Muscle layer of duodenum (tissue), 2 donors: ENCODE data around the gene CCIN.

Experiments
- H3K27ac ChIP-seq: one replicate; pipeline ENCODE4 v1.7.0; 2013; ENCODE audit warnings: mild to moderate bottlenecking, low read length
- H3K27me3 ChIP-seq: one replicate; pipeline ENCODE4 v1.7.0; 2013; ENCODE audit warnings: low read depth, mild to moderate bottlenecking, control low read depth, low read length
- H3K36me3 ChIP-seq, 2 donors: one replicate each; pipeline ENCODE4 v1.7.0; 2013; ENCODE audit warnings: low read length in 2 of 2, control low read depth in 1 of 2, mild to moderate bottlenecking in 1 of 2; ENCODE audit not compliant: insufficient read depth in 2 of 2, control insufficient read depth in 1 of 2
- H3K4me1 ChIP-seq, 2 donors: one replicate each; pipeline ENCODE4 v1.7.0; 2013; ENCODE audit warnings: low read length in 2 of 2, mild to moderate bottlenecking in 2 of 2, control low read depth in 1 of 2, moderate library complexity in 1 of 2; ENCODE audit not compliant: insufficient read depth in 2 of 2, control insufficient read depth in 1 of 2
- H3K4me3 ChIP-seq, 2 donors: one replicate each; pipeline ENCODE4 v1.7.0; 2013; ENCODE audit warnings: low read length in 2 of 2, low read depth in 1 of 2, mild to moderate bottlenecking in 1 of 2
- H3K9me3 ChIP-seq, 2 donors: one replicate each; pipeline ENCODE4 v1.7.0; 2013; ENCODE audit warnings: low read length in 2 of 2, control low read depth in 1 of 2, mild to moderate bottlenecking in 1 of 2; ENCODE audit not compliant: control insufficient read depth in 1 of 2
- donor health status: healthy.

CCIN gene

DNA sequence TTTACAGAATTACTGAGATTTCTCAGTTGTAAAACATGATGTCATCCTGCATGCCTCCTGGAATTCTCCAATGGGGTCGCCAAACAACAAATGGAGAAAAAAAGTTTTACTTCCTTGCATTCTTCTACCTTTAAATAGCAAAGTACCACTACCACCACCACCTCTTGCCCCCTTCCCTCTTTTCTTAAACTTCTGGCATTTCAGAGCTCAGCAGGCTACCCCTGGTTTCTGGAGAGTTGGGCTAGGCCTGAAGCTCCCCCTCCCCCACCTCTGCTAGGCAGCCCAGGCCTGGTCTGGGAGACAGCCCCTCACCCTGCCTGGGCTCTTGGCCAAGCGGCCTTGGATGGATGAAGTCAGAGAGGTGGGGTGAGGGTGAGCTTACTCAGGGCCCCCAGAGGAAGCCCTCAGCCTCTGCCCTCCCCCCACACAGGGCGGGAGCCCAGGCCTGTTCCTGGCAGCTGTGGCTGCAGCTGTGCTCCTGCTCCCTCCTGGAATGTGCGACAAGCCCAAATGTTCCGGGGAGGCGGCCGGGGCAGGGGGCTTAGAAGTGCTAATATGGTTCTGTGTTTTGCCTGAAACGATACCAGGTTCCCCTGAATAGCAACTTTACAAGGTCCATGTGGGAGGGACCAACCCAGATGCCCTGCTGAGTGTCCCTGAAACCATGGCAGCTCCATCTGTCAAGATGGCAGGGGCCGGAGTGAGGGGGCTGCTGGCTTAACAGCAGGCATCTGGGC lies 6.0 kb upstream of the CCIN start:
- Histone ChIP-seq H3K27ac (peak overlapping the region; percentile 78), H3K4me1 (peaks cover 8 to 65% of the 10 kb centered on the region in 2 donors), H3K4me3 (peak overlapping the region in 1 of 2 donors; percentile 6), H3K9me3 (no peaks in the 10 kb centered on the region), H3K36me3 (no peaks in the 10 kb centered on the region), H3K27me3 (no peaks in the 10 kb centered on the region)

DNA sequence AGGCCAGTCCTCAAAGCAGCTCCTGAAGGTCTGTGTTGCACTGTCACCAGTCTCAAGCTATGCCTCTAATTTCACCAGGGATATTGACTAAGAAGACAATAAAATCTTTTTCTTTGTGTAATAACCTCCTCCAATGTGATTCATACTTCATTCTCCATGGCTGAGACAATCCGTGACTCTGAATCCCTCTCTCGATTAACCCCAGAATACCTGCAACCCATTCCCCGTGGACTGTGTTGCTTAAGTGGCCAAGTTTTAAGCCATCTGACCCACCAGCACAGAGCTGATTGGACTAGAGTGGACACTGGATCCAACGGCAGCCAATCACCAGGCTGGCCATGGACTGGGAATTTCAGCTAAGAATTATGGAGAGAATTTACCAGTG lies 5.4 kb upstream of the CCIN start:
- no peaks in the 10 kb centered on the region for H3K9me3 ChIP-seq
- H3K4me1 ChIP-seq: peaks cover 8 to 60% of the 10 kb centered on the region in 2 donors
- no peak overlapping the region for H3K4me3 ChIP-seq
- H3K27me3 ChIP-seq: no peaks in the 10 kb centered on the region
- H3K36me3 ChIP-seq: no peaks in the 10 kb centered on the region
- peak overlapping the region; percentile 78 for H3K27ac ChIP-seq

DNA sequence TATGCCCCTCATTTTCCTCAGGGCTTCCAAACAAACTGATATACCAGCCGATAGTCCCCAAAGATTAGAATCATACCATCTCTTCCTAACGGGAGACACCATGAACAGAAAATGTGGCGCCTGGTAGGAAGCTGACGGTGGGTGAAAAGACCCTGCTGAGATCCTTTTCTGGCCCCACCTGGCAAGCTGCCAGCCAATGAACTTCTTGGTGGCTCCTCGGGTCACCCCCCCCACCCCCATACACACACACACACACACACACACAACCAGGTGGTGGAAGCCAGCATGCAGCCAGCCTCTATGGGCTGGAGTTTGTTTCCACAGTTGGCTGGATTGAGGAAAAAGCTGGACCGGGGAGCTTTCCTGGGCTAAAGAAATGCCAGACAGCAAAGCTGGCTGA lies 4.8 kb upstream of the CCIN start:
- Histone ChIP-seq H3K27me3 (no peaks in the 10 kb centered on the region), H3K9me3 (no peaks in the 10 kb centered on the region), H3K36me3 (no peaks in the 10 kb centered on the region), H3K4me3 (no peak overlapping the region), H3K4me1 (peaks cover 8 to 54% of the 10 kb centered on the region in 2 donors), H3K27ac (peak overlapping the region; percentile 78)

DNA sequence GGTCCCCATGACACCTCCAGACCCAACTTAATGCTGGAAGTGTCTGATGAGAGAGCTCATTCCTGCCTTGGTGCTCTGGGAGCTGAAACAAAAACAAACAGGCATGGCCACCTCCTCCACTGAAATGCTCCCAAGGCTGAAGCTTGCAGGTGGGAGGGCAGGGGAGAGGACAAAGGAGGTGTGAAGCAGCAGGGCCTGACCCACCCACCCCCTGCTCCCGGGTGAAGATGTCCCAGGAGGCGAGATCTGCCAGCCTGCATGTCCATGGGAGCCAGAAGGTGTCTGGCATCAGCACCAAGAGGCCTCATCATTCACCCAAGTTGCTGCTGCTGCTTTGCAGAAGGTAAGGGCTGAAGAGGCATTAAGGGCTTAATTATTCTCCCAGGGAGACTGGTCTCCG lies 4.2 kb upstream of the CCIN start:
- no peaks in the 10 kb centered on the region for H3K27me3 ChIP-seq
- no peak overlapping the region for H3K4me3 ChIP-seq
- H3K9me3 ChIP-seq: no peaks in the 10 kb centered on the region
- peaks cover 8 to 48% of the 10 kb centered on the region in 2 donors for H3K4me1 ChIP-seq
- H3K36me3 ChIP-seq: no peaks in the 10 kb centered on the region
- peak overlapping the region; percentile 46 for H3K27ac ChIP-seq

DNA sequence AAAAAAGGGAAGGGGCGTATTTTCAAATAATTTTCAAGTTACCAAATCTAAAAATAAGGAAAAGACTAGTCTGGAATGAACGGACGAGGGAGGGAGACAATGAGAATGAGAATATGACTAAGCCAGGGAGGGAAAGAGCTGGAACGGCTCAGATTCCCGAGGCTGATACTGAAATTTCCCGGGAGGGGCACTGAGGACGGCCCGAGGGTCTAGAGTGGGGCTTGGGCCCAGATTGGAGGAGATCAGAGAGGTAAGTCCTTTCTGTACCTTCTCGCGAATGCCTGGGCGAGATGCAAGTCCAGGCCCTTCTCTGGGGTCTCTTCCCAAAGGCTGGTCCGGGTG lies 3.4 kb upstream of the CCIN start:
- Histone ChIP-seq H3K4me3 (peak overlapping the region; percentile 16 to 79), H3K9me3 (no peaks in the 10 kb centered on the region), H3K36me3 (no peaks in the 10 kb centered on the region), H3K27ac (peak overlapping the region; percentile 45), H3K4me1 (peaks cover 8 to 48% of the 10 kb centered on the region in 2 donors), H3K27me3 (no peaks in the 10 kb centered on the region)

DNA sequence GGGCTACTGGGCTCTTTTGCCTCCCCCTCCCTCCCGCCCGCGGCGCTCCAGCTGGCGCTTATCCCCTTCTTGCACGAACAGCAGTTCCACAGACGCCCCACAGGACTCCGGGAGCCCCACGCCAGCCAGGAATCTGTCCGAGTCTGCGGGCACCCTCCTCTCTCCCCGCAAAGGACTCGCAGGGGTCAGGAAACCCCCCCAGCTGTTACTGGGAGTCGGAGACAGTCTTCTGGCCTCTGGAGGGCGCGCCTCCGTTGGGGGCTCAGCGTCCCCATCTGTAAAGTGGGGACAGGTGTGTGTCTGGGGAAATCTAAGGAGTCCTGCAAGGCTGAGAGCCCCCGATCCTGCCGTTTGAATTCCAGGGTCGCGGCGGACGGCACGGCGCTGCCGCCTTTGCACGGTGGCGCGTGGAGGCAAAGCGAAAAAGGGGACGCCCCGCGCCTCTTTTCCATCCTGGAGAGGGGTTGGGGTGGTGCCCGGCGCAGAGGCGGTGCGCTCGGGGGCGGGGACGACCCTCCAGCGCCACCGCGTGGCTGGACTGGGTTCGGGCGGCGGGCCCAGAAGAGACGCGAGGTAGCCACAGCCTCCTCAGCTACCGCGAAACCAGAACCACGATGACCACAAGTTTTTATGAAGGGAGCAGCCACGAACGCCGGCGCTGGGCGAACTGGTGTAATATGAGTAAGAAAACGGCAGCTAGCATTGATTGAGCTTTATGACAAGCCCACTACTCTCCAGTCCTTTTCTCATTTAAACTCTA lies 2.8 kb upstream of the CCIN start:
- Histone ChIP-seq H3K27me3 (no peaks in the 10 kb centered on the region), H3K4me1 (peaks cover 4 to 42% of the 10 kb centered on the region in 2 donors), H3K36me3 (no peaks in the 10 kb centered on the region), H3K27ac (peak overlapping the region; percentile 45), H3K9me3 (no peaks in the 10 kb centered on the region), H3K4me3 (peak overlapping the region; percentile 62 to 79)

DNA sequence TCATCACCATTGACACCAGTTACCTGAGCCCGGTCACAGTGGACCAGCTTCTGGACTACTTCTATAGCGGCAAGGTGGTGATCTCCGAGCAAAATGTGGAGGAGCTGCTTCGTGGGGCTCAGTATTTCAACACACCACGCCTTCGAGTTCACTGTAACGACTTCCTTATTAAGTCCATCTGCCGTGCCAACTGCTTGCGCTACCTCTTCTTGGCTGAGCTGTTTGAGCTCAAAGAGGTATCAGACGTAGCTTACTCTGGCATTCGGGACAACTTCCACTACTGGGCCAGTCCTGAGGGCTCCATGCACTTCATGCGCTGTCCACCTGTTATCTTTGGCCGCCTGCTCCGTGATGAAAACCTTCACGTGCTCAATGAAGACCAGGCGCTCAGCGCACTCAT lies 520 bp downstream of the CCIN start:
- Histone ChIP-seq H3K27ac (no peak overlapping the region), H3K9me3 (no peaks in the 10 kb centered on the region), H3K4me1 (peaks cover 0 to 15% of the 10 kb centered on the region in 2 donors), H3K4me3 (no peak overlapping the region), H3K27me3 (no peaks in the 10 kb centered on the region), H3K36me3 (no peaks in the 10 kb centered on the region)

DNA sequence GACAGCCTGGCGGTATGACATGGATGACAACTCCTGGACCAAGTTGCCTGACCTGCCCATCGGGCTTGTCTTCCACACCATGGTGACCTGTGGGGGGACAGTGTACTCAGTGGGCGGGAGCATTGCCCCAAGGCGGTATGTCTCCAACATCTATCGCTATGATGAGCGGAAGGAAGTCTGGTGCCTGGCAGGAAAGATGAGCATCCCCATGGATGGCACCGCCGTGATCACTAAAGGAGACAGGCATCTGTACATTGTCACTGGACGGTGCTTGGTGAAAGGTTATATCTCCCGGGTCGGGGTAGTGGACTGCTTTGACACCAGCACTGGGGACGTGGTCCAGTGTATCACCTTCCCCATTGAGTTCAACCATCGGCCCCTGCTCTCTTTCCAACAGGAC lies 1.3 kb downstream of the CCIN start:
- Histone ChIP-seq H3K4me1 (peaks cover 0 to 7% of the 10 kb centered on the region in 2 donors), H3K4me3 (no peak overlapping the region), H3K9me3 (no peaks in the 10 kb centered on the region), H3K27ac (no peak overlapping the region), H3K27me3 (no peaks in the 10 kb centered on the region), H3K36me3 (no peaks in the 10 kb centered on the region)

DNA sequence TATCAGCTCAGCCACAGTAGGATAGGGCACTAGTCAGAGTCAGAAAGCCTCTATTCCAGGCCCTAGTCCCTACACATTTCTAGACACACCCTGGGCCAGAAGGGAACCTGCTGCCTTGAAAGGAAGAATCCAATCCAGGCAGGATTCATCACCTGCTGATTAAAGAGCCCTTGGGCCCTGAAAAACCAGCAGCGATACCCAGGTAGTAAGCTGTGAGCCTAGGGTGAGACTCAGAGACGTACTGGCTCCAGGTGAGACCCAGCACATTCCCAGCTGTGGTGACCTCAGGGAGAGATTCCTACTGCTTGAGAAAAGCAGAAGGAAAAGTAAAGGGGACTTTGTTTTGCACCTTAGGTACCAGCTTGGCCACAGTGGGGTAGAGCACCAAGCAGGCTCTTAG lies 4.7 kb downstream of the CCIN start:
- Histone ChIP-seq H3K27ac (no peak overlapping the region), H3K9me3 (no peaks in the 10 kb centered on the region), H3K36me3 (no peaks in the 10 kb centered on the region), H3K4me3 (no peak overlapping the region), H3K27me3 (no peaks in the 10 kb centered on the region), H3K4me1 (no peaks in the 10 kb centered on the region)

DNA sequence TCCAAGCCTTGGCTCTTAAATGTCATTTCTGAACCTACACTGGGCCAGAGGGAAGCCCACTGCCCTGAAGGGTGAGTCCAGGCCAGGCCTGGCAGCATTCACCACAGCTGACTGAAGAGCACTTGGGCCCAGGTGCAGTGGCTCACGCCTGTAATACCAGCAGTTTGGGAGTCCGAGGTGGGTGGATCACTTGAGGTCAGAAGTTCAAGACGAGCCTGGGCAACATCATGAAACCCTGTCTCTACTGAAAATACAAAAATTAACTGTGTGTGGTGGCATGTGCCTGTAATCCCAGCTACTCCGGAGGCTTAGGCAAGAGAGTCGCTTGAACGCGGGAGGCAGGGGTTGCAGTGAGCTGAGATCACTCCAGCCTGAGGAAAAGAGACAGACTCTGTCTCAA lies 5.1 kb downstream of the CCIN start:
- Histone ChIP-seq H3K27me3 (no peaks in the 10 kb centered on the region), H3K9me3 (no peaks in the 10 kb centered on the region), H3K27ac (no peak overlapping the region), H3K36me3 (no peaks in the 10 kb centered on the region), H3K4me1 (no peaks in the 10 kb centered on the region), H3K4me3 (no peak overlapping the region)

DNA sequence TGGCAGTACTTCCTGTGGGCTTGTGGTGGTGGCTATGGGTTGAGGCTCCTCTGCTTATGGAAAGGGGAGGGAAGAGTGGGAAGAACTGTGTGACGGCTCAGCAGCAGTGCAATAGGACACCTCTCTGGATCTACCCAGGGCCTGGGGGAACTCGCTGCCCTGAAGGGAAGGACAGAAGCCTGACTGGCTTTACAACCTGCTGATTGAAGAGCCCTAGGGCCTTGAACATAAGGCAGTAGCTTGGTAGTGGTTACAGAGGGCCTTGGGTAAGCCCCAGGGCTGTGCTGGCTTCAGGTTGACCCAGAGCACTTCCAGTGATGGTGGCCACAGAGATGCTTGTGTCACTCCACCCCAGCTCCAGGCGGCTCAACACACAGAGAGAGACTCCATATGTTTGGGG lies 5.5 kb downstream of the CCIN start:
- H3K27me3 ChIP-seq: no peaks in the 10 kb centered on the region
- H3K36me3 ChIP-seq: no peaks in the 10 kb centered on the region

More for the DNA sequence above, 5.5 kb downstream of the CCIN start:
- H3K9me3 ChIP-seq: no peaks in the 10 kb centered on the region
- H3K4me1 ChIP-seq: no peaks in the 10 kb centered on the region
- no peak overlapping the region for H3K27ac ChIP-seq
- no peak overlapping the region for H3K4me3 ChIP-seq
